NCI-H1092 treated with DMSO at 0.1 percent for 48 hours (cell line): Measurements from ENCODE around the gene CSRP2.

Source experiments
- DNase-seq: peaks from one replicate; lab custom pipeline; 2025; lab: John Stamatoyannopoulos, UW

The CSRP2 gene

GRCh38 chr12:76863005-76863670 is 15.7 kb downstream of the CSRP2 start:
- DNase-seq, result no peak

- no peak for DNase-seq
These were observed 18.6 kb downstream of the CSRP2 start for GRCh38 chr12:76860256-76860655.

DNA sequence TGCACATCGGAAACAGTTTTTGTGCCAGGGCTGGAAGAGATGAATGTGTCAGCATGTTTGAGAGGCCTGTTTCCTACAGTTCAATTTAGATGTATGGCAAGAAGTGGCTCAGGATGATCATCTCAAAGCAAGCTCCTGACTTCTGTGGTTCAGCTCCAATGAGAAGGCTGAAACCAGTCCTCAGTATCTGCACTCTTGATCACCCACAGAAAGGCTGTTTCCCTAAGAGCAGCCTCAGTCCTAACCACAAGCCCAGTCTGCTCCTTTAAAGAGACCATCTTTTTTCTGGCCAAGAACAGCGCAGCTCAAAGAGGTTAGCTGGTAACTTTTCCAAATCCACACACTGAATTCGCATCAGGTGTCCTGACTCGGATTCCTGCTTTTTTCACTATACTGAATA is 19.2 kb downstream of the CSRP2 start:
- no peak for DNase-seq

- DNase-seq, result no peak
These were observed 22.7 kb downstream of the CSRP2 start for GRCh38 chr12:76856018-76856644.

GRCh38 chr12:76855271-76855670 is 23.5 kb downstream of the CSRP2 start:
- no peak for DNase-seq

- DNase-seq, result no peak
These were observed 26.7 kb downstream of the CSRP2 start for GRCh38 chr12:76852106-76852505.

DNA sequence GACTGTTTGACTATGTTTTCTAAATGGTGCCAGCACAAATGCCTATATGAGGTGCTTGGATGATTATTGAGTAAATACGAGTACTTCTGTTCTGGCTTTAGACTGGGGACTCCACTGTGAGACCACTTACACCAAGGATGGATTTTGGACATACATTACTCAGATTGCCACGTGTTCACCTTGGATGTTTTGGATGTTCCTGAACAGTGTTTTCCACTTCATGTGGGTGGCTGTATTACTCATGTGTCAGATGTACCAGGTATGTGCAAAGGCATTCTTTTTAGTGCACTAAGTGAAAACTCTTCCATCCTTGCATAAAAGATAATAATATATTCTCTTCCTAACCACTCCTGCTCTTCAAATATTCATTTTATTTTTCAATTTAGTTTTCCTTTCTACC is 30.7 kb downstream of the CSRP2 start:
- no peak for DNase-seq

GRCh38 chr12:76847260-76847659 is 31.6 kb downstream of the CSRP2 start:
- no peak for DNase-seq

DNA sequence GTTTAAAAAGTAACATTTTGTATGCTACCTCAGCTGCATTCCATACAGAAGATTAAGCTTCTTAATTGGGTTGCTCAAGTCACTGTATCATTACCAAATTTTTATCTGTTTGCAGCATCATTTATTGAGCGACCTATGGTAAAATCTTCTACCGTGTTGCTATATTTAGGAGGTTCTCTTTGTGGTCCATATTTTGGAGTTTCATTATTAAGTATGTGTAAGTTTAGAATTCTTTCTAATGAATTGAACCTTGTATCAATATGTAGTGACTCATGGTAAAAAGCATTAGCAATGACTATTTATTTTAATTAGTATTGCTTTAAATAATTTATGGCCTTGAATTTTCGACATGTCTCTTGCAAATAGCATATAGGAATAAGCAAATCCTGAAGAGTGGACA is 42.2 kb downstream of the CSRP2 start:
- DNase-seq, result no peak

DNA sequence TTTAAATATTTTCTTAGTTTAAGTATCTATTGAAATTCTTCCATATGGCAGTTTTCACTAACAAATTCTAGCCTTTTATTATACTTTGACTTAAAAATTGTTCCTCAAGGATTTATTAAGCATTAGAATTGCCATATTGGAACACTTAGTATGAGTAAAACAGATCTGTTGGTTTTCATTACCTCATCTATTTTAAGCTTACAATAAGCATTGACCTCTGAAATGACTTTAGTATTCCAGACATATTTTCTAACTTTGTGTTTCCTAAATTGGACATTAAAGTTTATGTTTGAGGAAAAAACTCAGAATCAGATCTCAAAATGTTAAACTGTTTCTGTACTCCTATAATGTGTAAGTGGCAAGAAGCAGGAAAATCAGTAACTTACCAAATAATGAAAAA is 48.4 kb downstream of the CSRP2 start:
- no peak for DNase-seq

GRCh38 chr12:76820888-76821482 is 57.8 kb downstream of the CSRP2 start:
- DNase-seq, result no peak

DNA sequence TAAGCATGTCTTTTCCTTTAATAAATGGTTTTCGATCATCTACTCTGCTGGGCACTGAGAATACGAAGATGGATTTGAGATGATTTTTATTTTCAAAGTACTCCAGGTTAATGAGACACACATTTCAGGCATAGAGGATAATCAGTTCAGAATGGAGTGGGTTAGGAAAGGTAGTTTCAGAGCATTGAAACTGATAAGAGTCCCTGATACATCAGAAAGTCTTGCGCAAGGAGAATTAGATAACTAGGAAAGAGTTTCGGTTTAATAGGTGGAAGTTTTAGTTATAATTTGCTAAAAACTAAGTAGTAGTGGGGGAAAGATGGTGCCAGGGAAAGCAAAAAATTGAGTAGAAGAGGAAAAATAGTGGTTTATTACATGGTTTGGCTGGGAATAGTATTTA is 64.8 kb downstream of the CSRP2 start:
- no peak for DNase-seq

DNA sequence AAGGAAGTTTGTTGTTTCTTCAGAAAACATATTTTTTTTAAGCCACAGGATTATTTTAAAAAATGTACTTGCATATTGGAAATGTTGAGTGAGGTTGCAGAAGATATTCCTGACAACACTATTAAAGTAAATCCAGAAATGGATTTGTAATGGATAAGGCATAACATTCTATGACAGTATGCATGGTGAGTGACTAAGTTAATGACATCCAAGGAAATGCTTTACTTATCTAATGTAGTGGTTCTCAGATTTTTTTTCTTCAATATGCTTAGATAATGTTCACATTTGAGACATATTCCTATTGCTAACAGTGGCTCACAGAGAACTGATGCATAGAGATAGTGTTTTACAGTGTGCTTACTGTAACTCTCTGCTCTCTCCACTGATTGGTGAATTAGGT is 65.6 kb downstream of the CSRP2 start:
- no peak for DNase-seq

- DNase-seq, result no peak
These were observed 66.8 kb downstream of the CSRP2 start for GRCh38 chr12:76811976-76812375.

GRCh38 chr12:76810671-76811419 is 68.0 kb downstream of the CSRP2 start:
- DNase-seq, result no peak
